HG03159 (cell line): ENCODE results near the gene TSPAN7.

Experiments used
- ATAC-seq: cut with Tn5 transposase; IDR thresholded peaks from one replicate; pipeline ENCODE4 v1.9.1; 2021; ENCODE audit warnings: mild to moderate bottlenecking, moderate library complexity; ENCODE audit not compliant: unreplicated experiment

The TSPAN7 gene

DNA sequence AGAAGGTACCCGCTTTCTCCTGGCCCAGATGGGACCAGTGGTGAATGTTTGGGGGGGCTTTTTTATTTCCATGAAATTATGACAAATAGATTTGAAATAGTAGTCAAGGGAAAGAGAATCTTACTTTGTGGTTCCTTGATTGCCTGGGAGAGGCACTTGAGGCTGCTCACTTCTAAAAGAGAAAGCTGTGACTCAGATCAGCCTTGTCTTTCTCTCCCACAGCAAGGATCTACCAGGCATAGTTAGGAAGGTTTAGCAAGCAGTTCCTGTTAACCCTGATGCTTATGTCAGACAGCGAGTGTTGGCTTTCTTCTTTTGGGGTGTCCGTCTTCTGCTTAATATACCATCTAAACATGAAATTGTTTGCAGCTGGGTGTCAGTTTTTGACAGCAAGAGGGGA is 114.5 kb downstream of the TSPAN7 start:
- ATAC-seq: no peak

- ATAC-seq: no peak
These were observed 116.8 kb downstream of the TSPAN7 start for GRCh38 chrX:38678183-38678582.

GRCh38 chrX:38678821-38679220 is 117.5 kb downstream of the TSPAN7 start:
- ATAC-seq: no peak

DNA sequence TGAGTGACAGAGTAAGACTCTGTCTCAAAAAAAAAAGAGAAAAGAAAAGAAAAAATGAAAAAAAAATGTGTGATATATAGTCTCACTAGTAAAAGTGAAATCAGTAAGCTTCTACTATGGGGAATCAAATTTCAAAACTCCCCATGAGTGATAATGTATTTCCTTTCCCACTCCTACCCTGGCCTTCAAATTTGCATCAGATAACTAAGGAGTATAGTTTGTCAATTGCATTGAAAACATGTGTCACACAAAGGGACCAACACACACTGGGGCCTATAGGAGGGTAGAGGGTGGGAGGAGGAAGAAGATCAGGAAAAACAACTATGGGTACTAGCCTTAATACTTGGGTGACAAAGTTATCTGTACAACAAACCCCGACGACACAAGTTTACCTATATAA is 118.4 kb downstream of the TSPAN7 start:
- ATAC-seq: no peak

DNA sequence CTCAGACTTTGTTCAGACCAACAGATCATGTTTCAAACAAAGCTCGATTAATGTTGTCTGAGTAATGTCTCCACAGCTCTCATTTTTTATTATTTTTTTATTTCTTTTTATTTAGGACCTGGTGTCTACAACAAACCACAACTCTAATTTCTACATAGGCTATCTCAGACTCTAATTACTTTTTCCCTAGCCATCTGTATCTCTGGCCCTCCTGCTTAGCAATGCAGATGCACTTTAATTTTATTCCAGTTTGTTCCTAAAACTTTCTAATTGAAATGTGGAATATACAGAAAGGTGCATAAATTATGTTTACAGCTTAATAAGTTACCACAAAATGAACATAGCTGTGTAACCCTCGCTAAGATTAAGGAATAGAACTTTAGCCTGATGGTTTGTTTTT is 120.8 kb downstream of the TSPAN7 start:
- no peak for ATAC-seq

DNA sequence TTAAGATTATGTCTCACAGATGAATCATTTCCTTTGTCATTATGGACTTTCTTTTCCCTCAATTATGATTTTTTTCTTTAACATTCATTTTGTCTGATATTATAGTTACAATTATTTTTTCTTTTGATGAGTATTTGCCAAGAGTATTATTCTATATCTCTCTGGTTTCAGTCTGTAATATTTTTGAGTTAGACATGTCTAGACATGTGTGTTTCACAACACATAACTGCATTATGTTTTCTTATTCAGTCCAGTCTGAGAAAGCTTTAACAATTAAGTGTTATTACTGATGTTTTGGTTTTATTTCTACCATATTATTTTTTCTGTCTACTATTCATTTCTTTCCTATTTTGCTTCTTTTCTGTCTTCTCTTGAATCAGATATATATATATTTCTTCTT is 131.6 kb downstream of the TSPAN7 start:
- no peak for ATAC-seq

DNA sequence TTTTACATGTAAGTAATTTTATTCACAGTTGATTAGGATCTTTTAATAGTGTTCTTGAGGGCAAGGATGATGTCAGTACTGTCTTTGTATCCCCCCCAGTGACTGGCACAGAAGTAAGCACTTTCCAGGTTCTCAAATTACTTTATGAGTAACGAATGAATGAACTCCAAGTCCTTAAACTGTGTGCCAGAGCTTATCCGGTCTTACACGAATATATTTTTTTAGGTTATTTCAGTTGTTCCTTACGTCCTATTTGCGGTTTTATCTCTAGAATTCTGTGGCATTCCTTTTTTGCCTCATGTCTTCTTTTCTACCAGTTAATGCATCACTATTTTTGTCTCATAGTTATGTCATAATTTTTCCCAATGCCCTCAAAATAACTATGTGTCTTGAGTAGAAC is 133.1 kb downstream of the TSPAN7 start:
- ATAC-seq: no peak

DNA sequence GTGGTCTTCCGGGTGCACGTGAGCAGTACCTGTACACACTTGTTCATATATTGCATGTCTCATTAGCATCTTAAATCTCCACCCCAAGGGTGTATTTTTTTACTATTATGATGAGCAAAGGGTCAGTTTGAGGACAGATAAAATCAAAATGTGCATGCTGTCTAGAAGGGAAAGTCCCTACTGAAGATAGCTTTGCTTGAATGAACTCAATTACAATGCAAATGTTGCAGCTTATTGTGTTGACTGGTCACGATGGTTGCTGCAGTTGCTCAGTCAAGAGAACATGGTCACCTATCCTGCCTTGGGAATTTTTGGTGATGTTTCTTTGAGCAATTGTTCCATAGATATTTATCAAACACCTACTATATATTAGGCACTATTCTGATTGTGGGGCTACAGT is 136.1 kb downstream of the TSPAN7 start:
- ATAC-seq: no peak

DNA sequence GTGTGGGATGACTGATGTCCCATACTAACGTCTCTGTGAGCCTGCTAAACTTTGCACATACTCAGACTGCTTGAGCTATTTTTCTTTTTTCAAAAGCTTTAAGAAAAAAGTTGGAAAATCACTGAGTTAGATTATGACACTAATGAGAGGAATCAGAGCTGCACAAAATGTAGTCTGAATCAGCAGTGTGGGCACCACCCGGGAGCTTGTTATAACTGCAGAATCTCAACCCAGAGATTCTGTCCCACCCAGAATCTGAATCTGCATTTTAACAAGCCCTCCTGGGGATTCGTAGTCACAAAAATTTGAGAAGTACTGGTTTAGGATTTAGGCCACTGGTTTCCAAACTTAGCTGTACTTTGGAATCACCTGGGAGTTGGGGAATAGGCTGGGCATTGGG is 137.8 kb downstream of the TSPAN7 start:
- no peak for ATAC-seq

DNA sequence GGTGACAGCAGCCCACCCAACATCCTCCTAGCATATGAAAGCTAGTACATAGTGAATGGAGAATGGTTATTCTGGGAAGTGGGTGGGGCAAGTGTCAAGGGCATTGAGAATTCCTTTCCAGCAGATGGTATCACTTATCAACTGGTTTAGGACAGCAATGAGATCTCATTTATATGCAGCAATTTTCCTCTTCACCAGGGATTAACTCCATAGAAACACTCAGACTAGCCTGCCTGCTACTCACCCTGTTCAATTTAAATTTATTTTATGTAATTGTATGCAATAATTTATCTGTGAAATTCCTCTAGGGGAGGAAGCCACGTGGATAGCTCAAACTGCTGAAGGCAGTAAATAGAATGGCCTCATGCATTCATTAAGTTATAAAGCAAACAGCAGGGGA is 138.4 kb downstream of the TSPAN7 start:
- no peak for ATAC-seq

- no peak for ATAC-seq
These were observed 139.7 kb downstream of the TSPAN7 start for GRCh38 chrX:38701073-38701472.

DNA sequence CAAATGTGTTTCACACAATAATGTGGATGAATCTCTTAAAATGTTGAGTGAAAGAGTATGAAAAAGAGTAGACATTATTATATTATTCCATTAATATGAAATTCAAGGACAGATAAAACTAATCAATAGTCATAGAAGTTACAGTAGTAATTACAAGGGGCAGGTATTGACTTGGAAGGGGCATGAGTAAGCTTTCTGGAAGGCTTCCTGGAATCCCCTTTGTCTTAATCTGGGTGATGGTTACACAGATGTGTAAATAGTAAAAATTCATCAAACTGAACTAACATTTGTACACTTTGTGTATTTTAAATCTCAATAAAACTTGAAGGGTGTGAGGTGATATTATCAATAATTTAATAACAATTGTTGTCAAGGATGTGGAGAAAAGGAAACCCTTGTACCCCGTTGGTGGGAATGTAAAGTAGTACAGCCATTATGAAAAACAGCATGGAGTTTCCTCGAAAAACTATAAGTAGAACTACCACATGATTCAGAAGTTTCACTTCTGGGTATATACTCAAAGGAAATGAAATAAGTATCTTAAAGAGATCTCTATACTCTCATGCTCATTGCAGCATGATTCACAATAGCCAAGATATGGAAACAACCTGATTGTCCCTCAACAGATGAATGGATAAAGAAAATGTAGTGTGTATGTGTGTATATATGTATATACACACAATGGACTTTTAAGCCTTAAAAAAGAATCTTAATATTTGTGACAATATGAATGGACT is 143.0 kb downstream of the TSPAN7 start:
- no peak for ATAC-seq

GRCh38 chrX:38717871-38718270 is 156.5 kb downstream of the TSPAN7 start:
- no peak for ATAC-seq

DNA sequence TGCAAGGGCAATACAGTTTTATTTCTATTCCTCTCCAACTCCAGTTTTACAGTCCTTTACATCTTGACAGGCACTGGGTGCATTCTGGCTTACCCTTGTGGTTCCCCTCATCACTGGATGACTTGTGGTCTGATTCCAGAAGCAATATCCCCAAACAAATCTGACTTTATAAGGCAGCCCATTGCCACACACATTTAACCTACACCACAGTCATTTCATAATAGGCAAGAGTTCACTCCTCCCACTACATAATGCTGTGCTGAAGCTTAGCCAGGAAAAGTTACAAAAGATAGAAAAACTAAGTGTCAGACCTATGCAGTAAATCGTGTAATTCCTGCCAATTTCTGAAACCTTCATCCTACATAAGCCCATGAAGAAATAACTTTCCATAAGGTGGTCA is 157.0 kb downstream of the TSPAN7 start:
- no peak for ATAC-seq

GRCh38 chrX:38726612-38727011 is 165.3 kb downstream of the TSPAN7 start:
- ATAC-seq: no peak

DNA sequence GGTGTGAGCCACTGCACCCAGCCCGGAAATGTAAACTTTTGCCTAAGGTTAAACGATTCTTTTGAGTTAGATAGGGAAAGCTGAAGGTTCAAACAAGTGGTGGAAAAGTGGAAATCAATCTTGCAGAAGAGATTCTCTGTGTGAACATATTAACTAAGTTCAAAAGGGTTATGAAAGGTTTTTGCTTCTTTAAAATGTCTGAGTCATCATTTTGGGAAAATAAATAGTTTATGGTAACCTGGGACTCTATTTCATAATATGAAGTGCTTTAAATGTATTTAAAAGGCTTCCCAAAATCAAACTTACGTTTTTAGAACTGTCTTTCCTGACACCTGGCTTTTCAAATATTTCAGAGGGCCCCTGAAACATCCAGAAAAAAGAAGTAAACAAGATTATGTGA is 166.3 kb downstream of the TSPAN7 start:
- no peak for ATAC-seq

GRCh38 chrX:38732866-38733265 is 171.5 kb downstream of the TSPAN7 start:
- ATAC-seq: no peak
